Measurements from ENCODE around the gene CACNA1F.

DNA sequence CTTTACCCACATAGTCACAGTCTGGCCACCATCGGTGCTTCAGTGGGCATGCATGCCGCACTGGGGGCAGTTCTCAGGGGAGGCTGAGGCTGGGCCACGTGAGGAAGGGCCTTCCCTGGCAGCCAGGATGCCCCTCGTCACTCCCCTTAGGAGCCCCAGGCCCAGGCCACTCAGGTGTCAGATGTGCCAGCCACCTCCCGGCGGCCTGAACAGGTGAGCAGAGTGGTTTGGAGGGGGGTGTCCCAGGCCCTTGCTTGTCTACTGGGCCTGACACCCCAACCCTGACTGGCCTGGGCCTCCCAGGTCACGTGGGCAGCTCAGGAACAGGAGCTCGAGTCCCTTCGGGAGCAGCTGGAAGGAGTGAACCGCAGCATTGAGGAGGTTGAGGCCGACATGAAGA, 14.2 kb upstream of the CACNA1F start:
- TF ChIP-seq, protein P1, sequence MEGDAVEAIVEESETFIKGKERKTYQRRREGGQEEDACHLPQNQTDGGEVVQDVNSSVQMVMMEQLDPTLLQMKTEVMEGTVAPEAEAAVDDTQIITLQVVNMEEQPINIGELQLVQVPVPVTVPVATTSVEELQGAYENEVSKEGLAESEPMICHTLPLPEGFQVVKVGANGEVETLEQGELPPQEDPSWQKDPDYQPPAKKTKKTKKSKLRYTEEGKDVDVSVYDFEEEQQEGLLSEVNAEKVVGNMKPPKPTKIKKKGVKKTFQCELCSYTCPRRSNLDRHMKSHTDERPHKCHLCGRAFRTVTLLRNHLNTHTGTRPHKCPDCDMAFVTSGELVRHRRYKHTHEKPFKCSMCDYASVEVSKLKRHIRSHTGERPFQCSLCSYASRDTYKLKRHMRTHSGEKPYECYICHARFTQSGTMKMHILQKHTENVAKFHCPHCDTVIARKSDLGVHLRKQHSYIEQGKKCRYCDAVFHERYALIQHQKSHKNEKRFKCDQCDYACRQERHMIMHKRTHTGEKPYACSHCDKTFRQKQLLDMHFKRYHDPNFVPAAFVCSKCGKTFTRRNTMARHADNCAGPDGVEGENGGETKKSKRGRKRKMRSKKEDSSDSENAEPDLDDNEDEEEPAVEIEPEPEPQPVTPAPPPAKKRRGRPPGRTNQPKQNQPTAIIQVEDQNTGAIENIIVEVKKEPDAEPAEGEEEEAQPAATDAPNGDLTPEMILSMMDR (conservative IDR thresholded peaks at IDR 0.05), result no peak
- TF ChIP-seq EZH2 (IDR thresholded peaks at IDR 0.05; ENCODE audit: low read depth), result no peak
